SK-N-SH (cell line): ENCODE results near the gene DDAH2. TPM values are rescaled to one million over a fixed set of nuclear protein-coding genes. Genes with fewer than 3 reads are reported as not detected.

Experiments used
- CTCF ChIA-PET: fragments of 300-600, 350-600 bp; formaldehyde crosslinking; extraction: SDS; loops from one replicate; lab custom pipeline; 2021; lab: Yijun Ruan, JAX
- POLR2A ChIA-PET: fragments of 350-600 bp; sonication (Branson Sonifier 250); formaldehyde crosslinking; extraction: SDS; loops from one replicate; lab custom pipeline; 2020; ENCODE audit warnings: antibody characterized with exemption, inconsistent platforms; lab: Yijun Ruan, JAX
- DNase-seq: peaks from one replicate; pipeline ENCODE4 v3.0.0; 2012
- H2AFZ ChIP-seq: fragments of 200-600 bp; sonication (generic); 2 replicates; pipeline ENCODE4 v1.8.1; 2016; ENCODE audit warnings: antibody characterized with exemption, mild to moderate bottlenecking, low read depth
- H3F3A ChIP-seq: fragments of 200-600 bp; sonication (generic); replicated peaks from 2 replicates; pipeline ENCODE3; 2016; ENCODE audit warnings: antibody characterized with exemption, mild to moderate bottlenecking; ENCODE audit not compliant: insufficient read depth
- H3K27ac ChIP-seq, 2 experiments: fragments of 200-500 bp in 1 of 2; fragments of 200-600 bp in 1 of 2; sonication (Bioruptor generic) in 1 of 2; sonication (generic), shearing (Covaris generic) in 1 of 2; 2 replicates each; pipeline versions ENCODE4 v1.5.1 to v1.6.1; 2014 to 2016; ENCODE audit warnings: low read depth in 2 of 2, inconsistent platforms in 1 of 2, low read length in 1 of 2, mild to moderate bottlenecking in 1 of 2, mixed read lengths in 1 of 2
- H3K27me3 ChIP-seq: fragments of 200-600 bp; sonication (generic), shearing (Covaris generic); 2 replicates; pipeline ENCODE4 v1.6.1; 2016; ENCODE audit warnings: mixed run types; ENCODE audit not compliant: insufficient read depth
- H3K36me3 ChIP-seq, 2 experiments: fragments of 200-500 bp in 1 of 2; fragments of 200-600 bp in 1 of 2; sonication (Bioruptor generic) in 1 of 2; sonication (generic) in 1 of 2; replicated peaks in 1 of 2; 2 replicates each; pipeline versions ENCODE3 to v1.5.1; 2014 to 2016; ENCODE audit warnings: low read length in 1 of 2, mild to moderate bottlenecking in 1 of 2; ENCODE audit not compliant: insufficient read depth in 2 of 2, control insufficient read depth in 1 of 2
- H3K4me1 ChIP-seq, 2 experiments: fragments of 200-500 bp in 1 of 2; fragments of 200-600 bp in 1 of 2; sonication (Bioruptor generic) in 1 of 2; sonication (generic), shearing (Covaris generic) in 1 of 2; 2 replicates each; pipeline versions ENCODE4 v1.5.1 to v1.6.1; 2014 to 2016; ENCODE audit warnings: low read depth in 1 of 2, low read length in 1 of 2, mixed run types in 1 of 2; ENCODE audit not compliant: insufficient read depth in 2 of 2, control insufficient read depth in 1 of 2
- H3K4me2 ChIP-seq: fragments of 200-600 bp; sonication (generic), shearing (Covaris generic); 2 replicates; pipeline ENCODE4 v1.6.1; 2017; ENCODE audit warnings: mixed run types
- H3K4me3 ChIP-seq, 2 experiments: fragments of 200-500 bp in 1 of 2; fragments of 200-600 bp in 1 of 2; sonication (Bioruptor generic) in 1 of 2; sonication (generic), shearing (Covaris generic) in 1 of 2; 2 replicates each; pipeline versions ENCODE4 v1.5.1 to v1.8.1; 2014 to 2016; ENCODE audit warnings: low read depth in 2 of 2, inconsistent platforms in 1 of 2, low read length in 1 of 2, mild to moderate bottlenecking in 1 of 2, mixed read lengths in 1 of 2, moderate library complexity in 1 of 2
- H3K79me2 ChIP-seq: fragments of 200-600 bp; sonication (generic); 2 replicates; pipeline ENCODE4 v1.8.1; 2017; ENCODE audit warnings: mild to moderate bottlenecking; ENCODE audit not compliant: insufficient read depth
- H3K9ac ChIP-seq: fragments of 200-600 bp; sonication (generic); 2 replicates; pipeline ENCODE4 v1.6.1; 2017; ENCODE audit warnings: mixed run types
- H3K9me2 ChIP-seq: fragments of 200-600 bp; sonication (generic); 2 replicates; pipeline ENCODE4 v1.6.1; 2017; ENCODE audit warnings: mixed run types
- H3K9me3 ChIP-seq: fragments of 200-600 bp; sonication (generic); 2 replicates; pipeline ENCODE4 v1.6.1; 2017; ENCODE audit warnings: mixed run types, mild to moderate bottlenecking, moderate library complexity
- H4K20me1 ChIP-seq: fragments of 200-600 bp; sonication (generic); 2 replicates; pipeline ENCODE4 v1.6.1; 2017; ENCODE audit warnings: mild to moderate bottlenecking, mixed run types; ENCODE audit not compliant: insufficient read depth
- CHD2 ChIP-seq: fragments of 150-350 bp; IDR thresholded peaks from 2 replicates; pipeline ENCODE4 v1.6.1; 2018; ENCODE audit warnings: low read length; ENCODE audit not compliant: partially characterized antibody
- ELF1 ChIP-seq: IDR thresholded peaks from 2 replicates; pipeline ENCODE4 v1.4.0; 2012
- FOSL2 ChIP-seq: IDR thresholded peaks from 2 replicates; pipeline ENCODE4 v1.4.0; 2012; ENCODE audit warnings: low read depth, mild to moderate bottlenecking, moderate library complexity, borderline replicate concordance
- FOXJ3 ChIP-seq: sonication (generic); formaldehyde crosslinking; IDR thresholded peaks from 2 replicates; pipeline ENCODE4 v1.5.1; 2020; ENCODE audit warnings: mild to moderate bottlenecking, missing genetic modification reagents
- FOXM1 ChIP-seq: IDR thresholded peaks from 2 replicates; pipeline ENCODE4 v1.4.0; 2012; ENCODE audit warnings: low read depth, mild to moderate bottlenecking
- IRF3 ChIP-seq: fragments of 150-350 bp; IDR thresholded peaks from 2 replicates; pipeline ENCODE4 v1.6.1; 2016; ENCODE audit warnings: mild to moderate bottlenecking, low read depth, low read length
- JUND ChIP-seq: IDR thresholded peaks from 2 replicates; pipeline ENCODE4 v1.4.0; 2012
- MAX ChIP-seq: IDR thresholded peaks from 2 replicates; pipeline ENCODE4 v1.4.0; 2012; ENCODE audit warnings: low read depth
- MXI1 ChIP-seq: IDR thresholded peaks from 2 replicates; pipeline ENCODE4 v1.6.1; 2012; ENCODE audit warnings: mild to moderate bottlenecking, low read depth, low read length, improper control_type of control experiment
- NRF1 ChIP-seq: IDR thresholded peaks from 2 replicates; pipeline ENCODE4 v1.6.1; 2012; ENCODE audit warnings: low read depth, mild to moderate bottlenecking, low read length
- PBX3 ChIP-seq: IDR thresholded peaks from 2 replicates; pipeline ENCODE4; 2012
- POLR2AphosphoS5 ChIP-seq: IDR thresholded peaks from 2 replicates; pipeline ENCODE4 v1.6.1; 2012; ENCODE audit warnings: low read depth, low read length
- RCOR1 ChIP-seq: fragments of 150-350 bp; IDR thresholded peaks from 2 replicates; pipeline ENCODE4 v1.6.1; 2017; ENCODE audit warnings: antibody characterized with exemption, low read length
- RFX5 ChIP-seq: IDR thresholded peaks from 2 replicates; pipeline ENCODE4 v1.6.1; 2012; ENCODE audit warnings: mild to moderate bottlenecking, improper control_type of control experiment, low read length
- SIN3A ChIP-seq: IDR thresholded peaks from 2 replicates; pipeline ENCODE4 v1.6.1; 2012; ENCODE audit warnings: low read depth, mild to moderate bottlenecking, low read length, moderate library complexity, borderline replicate concordance
- TAF1 ChIP-seq: IDR thresholded peaks from 2 replicates; pipeline ENCODE4 v1.6.1; 2012; ENCODE audit warnings: low read depth, mild to moderate bottlenecking, low read length, moderate library complexity, borderline replicate concordance
- TCF12 ChIP-seq: IDR thresholded peaks from 2 replicates; pipeline ENCODE4 v1.4.0; 2012
- USF1 ChIP-seq: IDR thresholded peaks from 2 replicates; pipeline ENCODE4 v1.4.0; 2012; ENCODE audit warnings: low read depth, borderline replicate concordance
- YY1 ChIP-seq: IDR thresholded peaks from 2 replicates; pipeline ENCODE4 v1.4.0; 2012; ENCODE audit warnings: low read depth, mild to moderate bottlenecking
- WGBS: methylation state at CpG from one replicate; pipeline ENCODE4 v1.1.6; 2017; ENCODE audit warnings: low lambda C conversion rate; 5-methylcytosine and 5-hydroxymethylcytosine counted together
- polyA plus RNA-seq, 3 experiments: library from polyadenylated mRNA; depleted of rRNA; stranded (reverse); fragments of >200 nt; gene quantifications; 2 replicates each; pipeline ENCODE4 v1.2.3, GENCODE V29; 2012
- TF ChIP-seq, protein P1 (sequence below): fragments of 150-350 bp; IDR thresholded peaks from 2 replicates; pipeline ENCODE4 v1.6.1; 2017; ENCODE audit warnings: antibody characterized with exemption, low read length, low read depth, borderline replicate concordance
- TF ChIP-seq, protein P2 (sequence below): IDR thresholded peaks from 2 replicates; pipeline ENCODE4 v1.6.1; 2012; ENCODE audit warnings: mild to moderate bottlenecking, low read depth, low read length, moderate library complexity
- TF ChIP-seq, protein P3 (sequence below): IDR thresholded peaks from 2 replicates; pipeline ENCODE4 v1.4.0; 2012; ENCODE audit warnings: low read depth, borderline replicate concordance

The DDAH2 gene
- polyA plus RNA-seq, 1 of the 3 experiments (the other 2 are of a cell fraction): 180 TPM

DNA sequence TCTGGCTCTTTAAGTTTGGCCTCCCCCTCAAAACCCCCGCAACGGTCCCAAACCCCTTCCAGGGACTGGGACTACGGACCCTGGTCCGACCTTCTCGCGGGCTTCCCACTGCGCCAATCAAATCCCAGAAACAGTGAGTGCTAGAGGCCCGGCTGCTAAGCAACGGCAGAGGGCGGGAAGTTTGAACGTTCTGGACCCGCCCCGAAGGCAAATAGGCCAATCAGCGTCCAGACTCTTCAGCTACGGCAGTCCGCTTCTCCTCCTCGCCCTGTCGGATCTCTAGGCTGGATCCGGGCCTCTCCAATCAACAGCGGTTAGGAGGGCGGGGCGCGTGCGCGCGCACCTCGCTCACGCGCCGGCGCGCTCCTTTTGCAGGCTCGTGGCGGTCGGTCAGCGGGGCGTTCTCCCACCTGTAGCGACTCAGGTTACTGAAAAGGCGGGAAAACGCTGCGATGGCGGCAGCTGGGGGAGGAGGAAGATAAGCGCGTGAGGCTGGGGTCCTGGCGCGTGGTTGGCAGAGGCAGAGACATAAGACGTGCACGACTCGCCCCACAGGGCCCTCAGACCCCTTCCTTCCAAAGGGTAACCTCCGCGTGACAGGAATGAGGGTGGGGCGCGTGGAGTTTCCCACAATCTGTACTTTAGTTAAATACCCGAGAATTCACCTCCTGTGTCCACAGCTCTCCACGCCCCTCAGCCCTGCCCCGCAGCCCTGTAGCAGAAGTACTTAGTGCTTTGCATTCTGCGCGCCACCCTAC lies 10.7 kb upstream of the DDAH2 start, which contains the start of gene MSH5:
Gene MSH5, plus strand, starts transcription at position 367 of the 758 bp plus-strand sequence. CDS start 462 bp downstream, outside the sequence.
- Histone ChIP-seq H2AFZ (peak within 1 kb of the TSS; percentile 79), H3K79me2 (peaks cover 38% of the 10 kb centered on the region), H3K9ac (peak within 1 kb of the TSS; percentile 92), H3F3A (peaks cover 17% of the 10 kb centered on the region), H3K4me2 (peak within 1 kb of the TSS; percentile 99), H3K9me2 (no peaks in the 10 kb centered on the region), H3K9me3 (no peaks in the 10 kb centered on the region), H3K4me1 (peaks cover 15 to 24% of the 10 kb centered on the region in 2 experiments; a peak in 3 of 4 replicates), H3K27me3 (no peaks in the 10 kb centered on the region), H3K27ac (peak within 1 kb of the TSS; percentile 75 to 88), H4K20me1 (no peaks in the 10 kb centered on the region), H3K4me3 (peak within 1 kb of the TSS; percentile 77 to 83), H3K36me3 (peaks cover 6 to 7% of the 10 kb centered on the region in 2 experiments)
- WGBS: 2% methylated on average over 32 of the region's 58 CpGs
- CTCF ChIA-PET: interaction anchor here (0.5 to 5.5 kb wide), 11 partner anchors 10 to 220 kb away, joined by 3 to 39 read pairs (median 6); partner anchors contain the start of genes C6orf47, DDAH2, LSM2 and LY6G5C
- POLR2A ChIA-PET: interaction anchor here (0.5 to 1.5 kb wide), 6 partner anchors 27 to 158 kb away, joined by 3 to 6 read pairs (median 4); partner anchors contain the start of genes BAG6 and EHMT2
- DNase-seq: peak; percentile 95
- TF ChIP-seq FOSL2 (no peak), FOXJ3 (CRISPR knock-in tag) (no peak), JUND (no peak), TAF1 (peak; percentile 86), YY1 (no peak), POLR2AphosphoS5 (peak; percentile 73), SIN3A (0 out of 2 replicates have a peak, but pooled peaks have one; percentile 34), FOXM1 (peak; percentile 52; the same call in 1 of the 2 replicates), IRF3 (peak; percentile 63), MXI1 (peak; percentile 98), CHD2 (peak; percentile 98), TCF12 (peak; percentile 1; the same call in 1 of the 2 replicates), NRF1 (peak; percentile 78), USF1 (no peak), RFX5 (peak; percentile 84), RCOR1 (no peak), PBX3 (peak; percentile 62), MAX (peak; percentile 94), ELF1 (peak; percentile 28; the same call in 1 of the 2 replicates)
- TF ChIP-seq, protein P1, sequence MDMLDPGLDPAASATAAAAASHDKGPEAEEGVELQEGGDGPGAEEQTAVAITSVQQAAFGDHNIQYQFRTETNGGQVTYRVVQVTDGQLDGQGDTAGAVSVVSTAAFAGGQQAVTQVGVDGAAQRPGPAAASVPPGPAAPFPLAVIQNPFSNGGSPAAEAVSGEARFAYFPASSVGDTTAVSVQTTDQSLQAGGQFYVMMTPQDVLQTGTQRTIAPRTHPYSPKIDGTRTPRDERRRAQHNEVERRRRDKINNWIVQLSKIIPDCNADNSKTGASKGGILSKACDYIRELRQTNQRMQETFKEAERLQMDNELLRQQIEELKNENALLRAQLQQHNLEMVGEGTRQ: no peak
- TF ChIP-seq, protein P2, sequence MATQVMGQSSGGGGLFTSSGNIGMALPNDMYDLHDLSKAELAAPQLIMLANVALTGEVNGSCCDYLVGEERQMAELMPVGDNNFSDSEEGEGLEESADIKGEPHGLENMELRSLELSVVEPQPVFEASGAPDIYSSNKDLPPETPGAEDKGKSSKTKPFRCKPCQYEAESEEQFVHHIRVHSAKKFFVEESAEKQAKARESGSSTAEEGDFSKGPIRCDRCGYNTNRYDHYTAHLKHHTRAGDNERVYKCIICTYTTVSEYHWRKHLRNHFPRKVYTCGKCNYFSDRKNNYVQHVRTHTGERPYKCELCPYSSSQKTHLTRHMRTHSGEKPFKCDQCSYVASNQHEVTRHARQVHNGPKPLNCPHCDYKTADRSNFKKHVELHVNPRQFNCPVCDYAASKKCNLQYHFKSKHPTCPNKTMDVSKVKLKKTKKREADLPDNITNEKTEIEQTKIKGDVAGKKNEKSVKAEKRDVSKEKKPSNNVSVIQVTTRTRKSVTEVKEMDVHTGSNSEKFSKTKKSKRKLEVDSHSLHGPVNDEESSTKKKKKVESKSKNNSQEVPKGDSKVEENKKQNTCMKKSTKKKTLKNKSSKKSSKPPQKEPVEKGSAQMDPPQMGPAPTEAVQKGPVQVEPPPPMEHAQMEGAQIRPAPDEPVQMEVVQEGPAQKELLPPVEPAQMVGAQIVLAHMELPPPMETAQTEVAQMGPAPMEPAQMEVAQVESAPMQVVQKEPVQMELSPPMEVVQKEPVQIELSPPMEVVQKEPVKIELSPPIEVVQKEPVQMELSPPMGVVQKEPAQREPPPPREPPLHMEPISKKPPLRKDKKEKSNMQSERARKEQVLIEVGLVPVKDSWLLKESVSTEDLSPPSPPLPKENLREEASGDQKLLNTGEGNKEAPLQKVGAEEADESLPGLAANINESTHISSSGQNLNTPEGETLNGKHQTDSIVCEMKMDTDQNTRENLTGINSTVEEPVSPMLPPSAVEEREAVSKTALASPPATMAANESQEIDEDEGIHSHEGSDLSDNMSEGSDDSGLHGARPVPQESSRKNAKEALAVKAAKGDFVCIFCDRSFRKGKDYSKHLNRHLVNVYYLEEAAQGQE: 0 out of 2 replicates have a peak, but pooled peaks have one; percentile 40
- TF ChIP-seq, protein P3, sequence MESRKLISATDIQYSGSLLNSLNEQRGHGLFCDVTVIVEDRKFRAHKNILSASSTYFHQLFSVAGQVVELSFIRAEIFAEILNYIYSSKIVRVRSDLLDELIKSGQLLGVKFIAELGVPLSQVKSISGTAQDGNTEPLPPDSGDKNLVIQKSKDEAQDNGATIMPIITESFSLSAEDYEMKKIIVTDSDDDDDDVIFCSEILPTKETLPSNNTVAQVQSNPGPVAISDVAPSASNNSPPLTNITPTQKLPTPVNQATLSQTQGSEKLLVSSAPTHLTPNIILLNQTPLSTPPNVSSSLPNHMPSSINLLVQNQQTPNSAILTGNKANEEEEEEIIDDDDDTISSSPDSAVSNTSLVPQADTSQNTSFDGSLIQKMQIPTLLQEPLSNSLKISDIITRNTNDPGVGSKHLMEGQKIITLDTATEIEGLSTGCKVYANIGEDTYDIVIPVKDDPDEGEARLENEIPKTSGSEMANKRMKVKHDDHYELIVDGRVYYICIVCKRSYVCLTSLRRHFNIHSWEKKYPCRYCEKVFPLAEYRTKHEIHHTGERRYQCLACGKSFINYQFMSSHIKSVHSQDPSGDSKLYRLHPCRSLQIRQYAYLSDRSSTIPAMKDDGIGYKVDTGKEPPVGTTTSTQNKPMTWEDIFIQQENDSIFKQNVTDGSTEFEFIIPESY: peak; percentile 85
